GM12878 (cell line): ENCODE data around the gene NUDCD3. TPM values are rescaled to one million over a fixed set of nuclear protein-coding genes. Genes with fewer than 3 reads are reported as not detected.
A peak's percentile ranks its signal among the peaks of the same experiment; 100 is the strongest.

ENCODE experiments used
- ATAC-seq: fragments of 200-7000 bp; cut with Tn5 transposase; 3 replicates; pipeline ENCODE4 v1.9.1; 2020; ENCODE audit warnings: mild to moderate bottlenecking, moderate library complexity
- BruUV-seq: library from RNA; stranded (reverse); fragments of 400-500 nt; replicated peaks from 2 replicates; lab custom pipeline; 2021; lab: Mats Ljungman, UMichigan
- CTCF ChIA-PET: fragments of 300-600 bp; sonication (Branson Sonifier 250); formaldehyde crosslinking; extraction: SDS; loops from one replicate; lab custom pipeline; 2021; ENCODE audit warnings: inconsistent platforms; lab: Yijun Ruan, JAX
- POLR2A ChIA-PET: fragments of 350-600 bp; formaldehyde crosslinking; extraction: SDS; loops from one replicate; lab custom pipeline; 2021; ENCODE audit warnings: inconsistent platforms; lab: Charles Lee
- RAD21 ChIA-PET: fragments of 300-600 bp; sonication (Branson Sonifier 250); formaldehyde crosslinking; loops from one replicate; lab custom pipeline; 2023; ENCODE audit warnings: antibody characterized with exemption; ENCODE audit not compliant: unreplicated experiment; lab: Charles Lee
- SMC1A ChIA-PET: fragments of 300-600 bp; sonication (Branson Sonifier 250); formaldehyde crosslinking; loops from one replicate; lab custom pipeline; 2023; ENCODE audit not compliant: unreplicated experiment, uncharacterized antibody; lab: Charles Lee
- DNase-seq: peaks from one replicate; pipeline ENCODE4 v3.0.0-alpha.2; 2011; ENCODE audit warnings: low read depth, low spot score
- FAIRE-seq: peaks from 3 replicates; lab custom pipeline; 2011; peaks lifted over from hg19 to GRCh38; lab: Jason Lieb, UNC
- H2AFZ ChIP-seq: 2 replicates; pipeline ENCODE4 v1.6.0; 2011; ENCODE audit warnings: low read depth, low read length, control low read depth; ENCODE audit not compliant: control insufficient read depth
- H3K27ac ChIP-seq: 2 replicates; pipeline ENCODE4 v1.5.1; 2011; ENCODE audit warnings: control low read depth; ENCODE audit not compliant: control insufficient read depth, insufficient read depth
- H3K27me3 ChIP-seq, 2 experiments: replicated peaks in 1 of 2; 2 replicates each; pipeline versions ENCODE4 v1.6.0 to v1.6.1; 2011; ENCODE audit warnings: low read length in 1 of 2; ENCODE audit not compliant: control insufficient read depth in 2 of 2, insufficient read depth in 2 of 2
- H3K36me3 ChIP-seq, 2 experiments: 2 replicates each; pipeline ENCODE4 v1.5.1; 2011; ENCODE audit warnings: low read length in 1 of 2; ENCODE audit not compliant: control insufficient read depth in 2 of 2, insufficient read depth in 2 of 2
- H3K4me1 ChIP-seq: 2 replicates; pipeline ENCODE4 v1.6.1; 2011; ENCODE audit warnings: mild to moderate bottlenecking, low read length, moderate library complexity, mixed read lengths; ENCODE audit not compliant: control insufficient read depth, insufficient read depth
- H3K4me2 ChIP-seq: 2 replicates; pipeline ENCODE4 v1.6.0; 2011; ENCODE audit warnings: control low read depth; ENCODE audit not compliant: control insufficient read depth, insufficient read depth
- H3K4me3 ChIP-seq: fragments of 200-600 bp; sonication (generic); 2 replicates; pipeline ENCODE4 v1.5.1; 2016
- H3K79me2 ChIP-seq: 2 replicates; pipeline ENCODE4 v1.6.0; 2011; ENCODE audit warnings: low read length; ENCODE audit not compliant: control insufficient read depth, insufficient read depth
- H3K9ac ChIP-seq: 2 replicates; pipeline ENCODE4 v1.8.0; 2011; ENCODE audit warnings: low read length, control low read depth, mixed read lengths; ENCODE audit not compliant: control insufficient read depth, insufficient read depth
- H3K9me3 ChIP-seq: replicated peaks from 3 replicates; pipeline ENCODE4 v1.5.1; 2011; ENCODE audit warnings: mild to moderate bottlenecking, low read length; ENCODE audit not compliant: control insufficient read depth, insufficient read depth
- H4K20me1 ChIP-seq: 2 replicates; pipeline ENCODE4 v1.6.0; 2011; ENCODE audit not compliant: control insufficient read depth, insufficient read depth
- CTCF ChIP-seq, 3 experiments: IDR thresholded peaks in 2 of 3; conservative IDR thresholded peaks in 1 of 3; 2 replicates each; pipeline ENCODE4 v1.5.1; 2011; ENCODE audit warnings: low read depth in 3 of 3, low read length in 3 of 3, mild to moderate bottlenecking in 3 of 3, control low read depth in 2 of 3, moderate library complexity in 2 of 3, inconsistent platforms in 1 of 3, mixed read lengths in 1 of 3; ENCODE audit not compliant: control insufficient read depth in 2 of 3, insufficient read depth in 1 of 3; ENCODE audit errors: extremely low read depth in 1 of 3
- ELK1 ChIP-seq: IDR thresholded peaks from 2 replicates; pipeline ENCODE4 v1.6.1; 2012; ENCODE audit warnings: low read depth, low read length, improper control_type of control experiment
- RAD21 ChIP-seq: IDR thresholded peaks from 2 replicates; pipeline ENCODE4 v1.6.1; 2011; ENCODE audit warnings: mild to moderate bottlenecking, low read depth, low read length, moderate library complexity; ENCODE audit not compliant: insufficient read depth
- SMC3 ChIP-seq: IDR thresholded peaks from 2 replicates; pipeline ENCODE4 v1.6.1; 2011; ENCODE audit warnings: low read length, improper control_type of control experiment, borderline replicate concordance
- ZNF24 ChIP-seq: fragments of 450-650 bp; IDR thresholded peaks from 2 replicates; pipeline ENCODE4 v1.6.1; 2017; ENCODE audit warnings: antibody characterized with exemption, mild to moderate bottlenecking
- WGBS: methylation state at CpG from one replicate; pipeline ENCODE4 v1.1.6; 2016; ENCODE audit warnings: low lambda C conversion rate; ENCODE audit not compliant: insufficient replicate concordance, insufficient coverage; ENCODE audit errors: missing lambda C conversion rate; 5-methylcytosine and 5-hydroxymethylcytosine counted together
- in situ Hi-C: fragments of 300-500 bp; cut with MboI; formaldehyde crosslinking; loops from 9 replicates; pipeline ENCODE4 v1.14.3; 2018; ENCODE audit warnings: mixed read lengths
- intact Hi-C: fragments of 100-400 bp; cut with micrococcal nuclease; formaldehyde crosslinking; loops from one replicate; pipeline ENCODE4 v1.14.2; 2022; ENCODE audit not compliant: unreplicated experiment
- polyA plus RNA-seq, 11 experiments: library from polyadenylated mRNA; depleted of rRNA in 4 of 11; unstranded in 6 of 11; stranded (reverse) in 5 of 11; fragments of >200 nt; fragmentation: Nextera tagmentation in 4 of 11; fragmentation: Illumina TruSeq in 1 of 11; extraction: Ambion mirVana in 4 of 11; extraction: Trizol in 1 of 11; gene quantifications; 1 replicate in 1 of 11; 2 replicates in 10 of 11; pipeline versions ENCODE4 v1.2.1 to v1.2.3, GENCODE V29; 2011 to 2016; ENCODE audit warnings: inconsistent platforms in 2 of 11, missing spikeins in 2 of 11, low read depth in 1 of 11
- total RNA-seq, 4 experiments: library from RNA; depleted of rRNA in 3 of 4; stranded (reverse); fragments of >200 nt in 3 of 4; fragmentation: Illumina TruSeq in 1 of 4; extraction: Trizol in 1 of 4; gene quantifications; 2 replicates each; pipeline versions ENCODE4 v1.2.1 to v1.2.3, GENCODE V29; 2013 to 2021

NUDCD3 gene
- total and polyA plus RNA-seq, 10 of the 15 experiments (the other 5 are each of a cell fraction or from before 2014, with no cell fraction given) = 25.0 to 89.8 (median 46.4) TPM

GRCh38 chr7:44348300-44348699 is 142.2 kb downstream of the NUDCD3 start:
- SMC1A ChIA-PET = interaction anchor here (0.8 to 2.4 kb wide), 3 partner anchors 17 to 217 kb away, joined by 3 to 14 read pairs (median 4); no protein-coding TSS in a partner anchor
- H2AFZ ChIP-seq = no peak overlapping the region
- CTCF ChIA-PET = interaction anchor here (0.6 to 3.2 kb wide), 9 partner anchors 8 to 767 kb away, joined by 3 to 21 read pairs (median 4); no protein-coding TSS in a partner anchor
- DNase-seq (no peak), FAIRE-seq (no peak), ATAC-seq (peak; percentile 84)
- H3K4me3 ChIP-seq = no peak overlapping the region
- in situ Hi-C loops = no loop called here
- H3K9ac ChIP-seq = no peak overlapping the region
- no peaks in the 10 kb centered on the region; the same call in 2 of the 3 replicates for H3K9me3 ChIP-seq
- TF ChIP-seq ZNF24 = no peak
- no peak for TF ChIP-seq ELK1
- peak; percentile 42 to 54 (median 52) for TF ChIP-seq CTCF (IDR thresholded peaks at IDR 0.05 in 2 of 3, conservative IDR thresholded peaks at IDR 0.05 in 1 of 3; ENCODE audit: control insufficient read depth in 2 of 3, extremely low read depth in 1 of 3, insufficient read depth in 1 of 3, low read depth in 3 of 3, low read length in 3 of 3)
- TF ChIP-seq SMC3 = peak; percentile 63
- TF ChIP-seq RAD21 = peak; percentile 60
- POLR2A ChIA-PET = interaction anchor here (0.6 kb wide), 1 partner anchor 9 kb away, joined by 4 read pairs; no protein-coding TSS in a partner anchor
- H3K27ac ChIP-seq = no peak overlapping the region
- no peaks in the 10 kb centered on the region for H4K20me1 ChIP-seq
- no TSS peak for BruUV-seq
- no peaks in the 10 kb centered on the region for H3K36me3 ChIP-seq
- 0% methylated on average over 2 of the region's 2 CpGs for WGBS
- intact Hi-C loops = loop anchor here (1.0 to 2.0 kb wide), 2 partner anchors 129 to 217 kb away; no protein-coding TSS in a partner anchor
- H3K4me2 ChIP-seq = no peak overlapping the region
- no peaks in the 10 kb centered on the region for H3K79me2 ChIP-seq
- no peaks in the 10 kb centered on the region for H3K4me1 ChIP-seq
- RAD21 ChIA-PET = interaction anchor here (0.8 to 2.1 kb wide), 4 partner anchors 105 to 217 kb away, joined by 3 to 11 read pairs (median 3); partner anchors contain the start of gene NUDCD3
- H3K27me3 ChIP-seq = no peaks in the 10 kb centered on the region
